Stimulated activated naive CD8-positive, alpha-beta T cell treated with anti-CD3 and anti-CD28 coated beads, Interleukin-15, Interleukin-2, amounts not matched to agents 100 ng/mL and 50 ng/mL, for 24 hours (primary cell): Measurements from ENCODE around the gene CIPC.

Experiments
- H3K27ac Mint-ChIP-seq: one replicate; pipeline ENCODE4 v1.8.0; 2021; ENCODE audit warnings: mild to moderate bottlenecking, mixed read lengths
- H3K27me3 Mint-ChIP-seq: one replicate; pipeline ENCODE4 v1.8.0; 2021; ENCODE audit warnings: mixed read lengths
- H3K36me3 Mint-ChIP-seq: one replicate; pipeline ENCODE4 v1.8.0; 2021; ENCODE audit warnings: low read depth, mixed read lengths
- H3K4me1 Mint-ChIP-seq: one replicate; pipeline ENCODE4 v1.8.0; 2021; ENCODE audit warnings: low read depth, mixed read lengths
- H3K4me3 Mint-ChIP-seq: one replicate; pipeline ENCODE4 v1.8.0; 2021; ENCODE audit warnings: mild to moderate bottlenecking, mixed read lengths
- H3K9me3 Mint-ChIP-seq: one replicate; pipeline ENCODE4 v1.8.0; 2021; ENCODE audit warnings: mixed read lengths

The CIPC gene

DNA sequence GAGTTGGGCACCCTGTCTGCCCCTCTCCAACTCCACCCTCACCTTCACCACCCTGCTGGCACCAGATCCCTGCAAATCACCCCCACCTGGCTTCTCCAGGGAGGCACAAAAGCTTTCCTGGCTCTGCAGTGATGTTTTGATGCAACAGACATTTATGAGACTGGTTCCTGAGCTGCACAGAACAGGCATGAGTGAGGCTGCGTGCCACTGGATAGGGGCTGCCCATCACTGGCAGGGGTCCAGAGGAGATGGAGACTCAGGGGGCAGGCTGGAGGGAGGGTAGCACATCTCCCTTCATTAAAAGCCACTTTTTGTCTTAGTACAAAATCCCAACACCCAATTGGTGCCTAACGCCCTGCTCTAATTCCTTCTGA lies 60.8 kb downstream of the CIPC start:
- H3K4me1 Mint-ChIP-seq = no peaks in the 10 kb centered on the region
- peaks cover 56% of the 10 kb centered on the region for H3K27me3 Mint-ChIP-seq
- no peaks in the 10 kb centered on the region for H3K9me3 Mint-ChIP-seq
- H3K27ac Mint-ChIP-seq = no peak overlapping the region
- no peaks in the 10 kb centered on the region for H3K36me3 Mint-ChIP-seq
- H3K4me3 Mint-ChIP-seq = no peak overlapping the region

DNA sequence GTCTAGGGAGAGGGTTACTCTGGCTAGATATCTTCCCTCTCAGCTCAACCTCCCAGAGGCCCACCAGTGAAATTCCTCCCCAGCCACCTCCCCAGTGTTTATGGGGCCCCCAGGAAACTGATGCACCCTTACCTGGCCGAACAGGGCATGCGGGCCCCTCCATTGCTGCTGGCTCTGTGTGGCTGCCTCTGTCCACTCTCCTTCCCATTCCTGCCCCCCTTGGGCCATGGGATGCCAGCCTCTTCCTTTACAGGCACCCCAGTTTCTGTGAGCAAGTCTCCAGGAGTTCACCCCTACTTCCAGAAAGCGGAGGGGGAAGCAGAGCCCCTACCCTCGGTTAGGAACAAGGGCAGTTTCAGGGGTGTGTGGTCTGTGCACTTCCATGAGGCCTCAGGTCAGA lies 63.0 kb downstream of the CIPC start:
- H3K4me1 Mint-ChIP-seq = no peaks in the 10 kb centered on the region
- H3K27me3 Mint-ChIP-seq = peaks cover 53% of the 10 kb centered on the region
- no peak overlapping the region for H3K4me3 Mint-ChIP-seq
- H3K9me3 Mint-ChIP-seq = no peaks in the 10 kb centered on the region
- H3K27ac Mint-ChIP-seq = no peak overlapping the region
- no peaks in the 10 kb centered on the region for H3K36me3 Mint-ChIP-seq
